AG04449 (cell line): ENCODE results near the gene BCAT1.
"Not testable (repeated sequence)": the region's sequence is repeated elsewhere in the genome, so short reads cannot be mapped to it uniquely, and the experiment has no call there.

Experiments used
- CTCF ChIA-PET: fragments of 350-600 bp; formaldehyde crosslinking; extraction: SDS; loops from one replicate; lab custom pipeline; 2021; ENCODE audit warnings: antibody characterized with exemption; lab: Yijun Ruan, JAX
- POLR2A ChIA-PET: fragments of 400-600, 350-600 bp; formaldehyde crosslinking; extraction: SDS; loops from one replicate; lab custom pipeline; 2020; ENCODE audit warnings: antibody characterized with exemption, inconsistent platforms; lab: Yijun Ruan, JAX
- DNase-seq: peaks from one replicate; pipeline ENCODE4 v3.0.0-alpha.2; 2010; ENCODE audit warnings: low read depth, low spot score
- H3K4me3 ChIP-seq: 2 replicates; pipeline ENCODE4 v1.5.1; 2011; ENCODE audit warnings: low read depth, mild to moderate bottlenecking, control low read depth, low read length
- TF ChIP-seq, protein P1 (sequence below): IDR thresholded peaks from one replicate; pipeline ENCODE4 v1.5.1; 2011; ENCODE audit warnings: mild to moderate bottlenecking, moderate library complexity, low read length, control low read depth, inconsistent platforms; ENCODE audit not compliant: insufficient read depth; ENCODE audit errors: missing control alignments

BCAT1 gene

DNA sequence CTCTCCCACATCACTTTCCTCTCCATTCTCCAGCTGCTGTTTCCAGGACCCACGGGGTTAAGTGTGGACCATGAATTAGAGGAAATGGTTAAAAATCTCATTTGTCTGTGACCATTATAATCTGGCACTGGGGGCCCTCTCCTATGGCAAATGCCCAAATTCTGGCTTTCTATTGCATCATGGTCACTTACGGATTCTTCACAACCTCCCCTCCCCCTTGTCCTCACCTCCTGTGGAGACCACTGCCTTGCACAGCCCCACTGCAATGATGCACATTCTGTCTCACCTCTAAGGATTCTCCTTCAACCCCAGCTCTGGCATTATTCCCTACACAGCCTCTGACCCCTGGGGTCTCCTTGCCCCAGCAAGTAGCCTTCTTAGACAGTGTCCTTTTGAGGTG lies 18.9 kb downstream of the BCAT1 start:
- no peak overlapping the region for H3K4me3 ChIP-seq
- CTCF ChIA-PET, result interaction anchor here (1.2 to 1.7 kb wide), 2 partner anchors 9 to 14 kb away, joined by 4 to 5 read pairs; no protein-coding TSS in a partner anchor
- POLR2A ChIA-PET, result no interaction called here
- TF ChIP-seq, protein P1, sequence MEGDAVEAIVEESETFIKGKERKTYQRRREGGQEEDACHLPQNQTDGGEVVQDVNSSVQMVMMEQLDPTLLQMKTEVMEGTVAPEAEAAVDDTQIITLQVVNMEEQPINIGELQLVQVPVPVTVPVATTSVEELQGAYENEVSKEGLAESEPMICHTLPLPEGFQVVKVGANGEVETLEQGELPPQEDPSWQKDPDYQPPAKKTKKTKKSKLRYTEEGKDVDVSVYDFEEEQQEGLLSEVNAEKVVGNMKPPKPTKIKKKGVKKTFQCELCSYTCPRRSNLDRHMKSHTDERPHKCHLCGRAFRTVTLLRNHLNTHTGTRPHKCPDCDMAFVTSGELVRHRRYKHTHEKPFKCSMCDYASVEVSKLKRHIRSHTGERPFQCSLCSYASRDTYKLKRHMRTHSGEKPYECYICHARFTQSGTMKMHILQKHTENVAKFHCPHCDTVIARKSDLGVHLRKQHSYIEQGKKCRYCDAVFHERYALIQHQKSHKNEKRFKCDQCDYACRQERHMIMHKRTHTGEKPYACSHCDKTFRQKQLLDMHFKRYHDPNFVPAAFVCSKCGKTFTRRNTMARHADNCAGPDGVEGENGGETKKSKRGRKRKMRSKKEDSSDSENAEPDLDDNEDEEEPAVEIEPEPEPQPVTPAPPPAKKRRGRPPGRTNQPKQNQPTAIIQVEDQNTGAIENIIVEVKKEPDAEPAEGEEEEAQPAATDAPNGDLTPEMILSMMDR, result no peak
- DNase-seq, result no peak

DNA sequence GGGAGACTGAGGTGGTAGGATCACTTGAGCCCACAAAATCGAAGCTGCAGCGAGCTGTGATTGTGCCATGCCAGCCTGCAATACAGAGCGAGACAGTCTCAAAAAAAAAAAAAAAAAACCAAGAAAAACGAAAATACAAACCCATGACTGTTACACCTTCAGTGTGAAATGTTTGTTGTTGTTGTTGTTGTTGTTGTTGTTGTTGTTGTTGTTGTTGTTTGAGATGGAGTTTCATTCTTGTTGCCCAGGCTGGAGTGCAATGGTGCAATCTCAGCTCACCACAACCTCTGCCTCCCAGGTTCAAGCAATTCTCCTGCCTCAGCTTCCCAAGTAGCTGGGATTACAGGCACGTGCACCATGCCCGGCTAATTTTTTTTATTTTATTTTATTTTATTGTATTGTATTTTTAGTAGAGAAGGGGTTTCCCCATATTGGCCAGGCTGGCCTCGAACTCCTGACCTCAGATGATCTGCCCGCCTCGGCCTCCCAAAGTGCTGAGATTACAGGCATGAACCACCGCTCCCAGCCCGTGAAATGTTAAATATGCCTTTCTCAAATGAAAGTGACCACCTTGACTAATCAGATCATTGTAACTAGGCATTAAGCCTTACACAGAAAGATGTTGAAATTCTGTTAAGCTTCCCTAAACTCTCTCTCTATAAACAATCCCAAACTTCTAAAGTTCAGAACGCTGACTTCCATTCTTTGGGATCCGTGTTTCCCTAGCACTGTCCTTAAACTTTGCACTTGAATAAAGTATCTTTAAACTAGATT lies 20.2 kb downstream of the BCAT1 start:
- DNase-seq, H3K4me3 ChIP-seq, POLR2A ChIA-PET: not testable (repeated sequence)
- CTCF ChIA-PET, result interaction anchor here (1.7 kb wide), 1 partner anchor 16 kb away, joined by 5 read pairs; no protein-coding TSS in a partner anchor

GRCh38 chr12:24928131-24928530 lies 20.8 kb downstream of the BCAT1 start:
- ChIA-PET CTCF (no interaction called here), POLR2A (no interaction called here)
- no peak overlapping the region for H3K4me3 ChIP-seq
- TF ChIP-seq, protein P1, result no peak
- DNase-seq, result no peak

DNA sequence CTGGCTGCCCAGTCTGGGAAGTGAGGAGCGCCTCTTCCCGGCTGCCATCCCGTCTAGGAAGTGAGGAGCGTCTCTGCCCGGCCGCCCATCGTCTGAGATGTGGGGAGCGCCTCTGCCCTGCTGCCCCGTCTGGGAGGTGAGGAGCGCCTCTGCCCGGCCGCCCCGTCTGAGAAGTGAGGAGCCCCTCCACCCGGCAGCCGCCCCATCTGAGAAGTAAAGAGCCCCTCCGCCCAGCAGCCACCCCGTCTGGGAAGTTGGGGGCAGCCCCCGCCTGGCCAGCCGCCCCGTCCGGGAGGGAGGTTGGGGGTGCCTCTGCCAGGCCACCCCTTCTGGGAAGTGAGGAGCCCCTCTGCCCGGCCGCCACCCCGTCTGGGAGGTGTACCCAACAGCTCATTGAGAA lies 22.8 kb downstream of the BCAT1 start:
- CTCF ChIA-PET, POLR2A ChIA-PET, DNase-seq, H3K4me3 ChIP-seq: not testable (repeated sequence)

- no peak overlapping the region for H3K4me3 ChIP-seq
- CTCF ChIA-PET, result no interaction called here
- POLR2A ChIA-PET, result no interaction called here
- TF ChIP-seq, protein P1, result no peak
- DNase-seq, result no peak
These were observed 26.8 kb downstream of the BCAT1 start for GRCh38 chr12:24922090-24922489.

- no peak for DNase-seq
- H3K4me3 ChIP-seq, result no peak overlapping the region
- ChIA-PET CTCF (interaction anchor here (1.0 kb wide), 1 partner anchor 9 kb away, joined by 4 read pairs; no protein-coding TSS in a partner anchor), POLR2A (no interaction called here)
- TF ChIP-seq, protein P1, result no peak
These were observed 27.5 kb downstream of the BCAT1 start for GRCh38 chr12:24921251-24922038.

DNA sequence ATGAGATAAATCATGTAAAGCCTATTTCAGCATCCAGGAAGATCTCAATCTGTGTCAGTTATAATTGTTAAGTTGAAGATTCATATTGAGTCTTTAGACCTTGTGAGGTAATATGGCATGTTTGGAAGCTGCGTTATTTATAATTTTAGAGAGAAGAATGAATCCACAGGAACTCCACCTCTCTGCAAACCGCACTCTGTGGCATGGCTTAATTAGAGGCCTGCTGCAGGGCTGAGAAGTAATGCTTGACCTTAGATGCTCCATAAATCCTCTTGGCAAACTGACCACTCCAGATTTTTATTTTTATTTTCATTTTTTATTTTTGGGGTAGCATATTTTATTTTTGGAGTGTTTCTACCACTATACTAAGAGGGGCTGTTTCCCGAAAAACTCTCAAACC lies 28.8 kb downstream of the BCAT1 start:
- no peak for DNase-seq
- H3K4me3 ChIP-seq, result no peak overlapping the region
- TF ChIP-seq, protein P1, result no peak
- CTCF ChIA-PET, result no interaction called here
- POLR2A ChIA-PET, result interaction anchor here (0.7 kb wide), 1 partner anchor 64 kb away, joined by 3 read pairs; no protein-coding TSS in a partner anchor
